Stimulated activated CD8-positive, alpha-beta memory T cell treated with anti-CD3 and anti-CD28 coated beads, Interleukin-15, amount 100 ng/mL, for 48 hours (primary cell): Measurements from ENCODE around the gene PFN4.

ENCODE experiments used
- DNase-seq, 2 donors: peaks; one replicate each; pipeline ENCODE4 v3.0.0-alpha.2; 2020; ENCODE audit warnings: low read depth in 2 of 2

Gene PFN4

DNA sequence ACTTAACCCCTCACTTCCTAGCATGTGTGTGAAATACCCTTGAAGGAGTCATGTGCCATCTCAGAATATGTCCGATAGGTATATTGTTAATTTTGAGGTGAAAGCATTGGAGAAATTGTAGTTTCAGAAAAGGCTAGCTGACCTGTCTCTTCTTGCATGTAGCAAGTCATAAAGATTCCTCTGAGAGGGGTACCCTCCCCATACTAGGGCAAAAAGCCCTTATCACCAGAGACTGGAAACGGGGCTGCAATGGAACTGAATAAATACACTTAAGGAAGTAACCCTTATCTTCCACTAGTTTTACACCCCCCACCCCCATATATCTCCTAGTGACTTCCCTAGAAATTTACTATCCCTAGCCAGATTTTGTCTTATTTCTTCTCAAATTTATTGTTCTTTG is 45.3 kb downstream of the PFN4 start:
- no peak for DNase-seq

DNA sequence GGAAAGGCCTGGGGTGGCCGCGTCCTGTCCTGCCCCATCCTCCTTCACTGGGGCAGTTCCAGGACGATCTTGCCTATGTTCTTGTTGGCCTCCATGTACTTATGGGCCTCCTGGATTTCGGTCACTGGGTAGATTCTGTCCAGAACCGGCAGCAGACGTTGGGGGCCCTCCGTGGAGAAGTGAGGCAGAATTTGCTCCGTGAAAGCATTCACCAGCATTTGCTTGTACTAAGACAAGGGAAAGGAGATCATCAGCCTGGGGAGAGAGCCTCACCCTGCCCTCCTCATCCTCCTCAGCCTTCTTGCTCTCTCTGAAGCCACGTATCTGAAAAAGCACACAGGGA is 45.6 kb downstream of the PFN4 start:
- no peak for DNase-seq

DNA sequence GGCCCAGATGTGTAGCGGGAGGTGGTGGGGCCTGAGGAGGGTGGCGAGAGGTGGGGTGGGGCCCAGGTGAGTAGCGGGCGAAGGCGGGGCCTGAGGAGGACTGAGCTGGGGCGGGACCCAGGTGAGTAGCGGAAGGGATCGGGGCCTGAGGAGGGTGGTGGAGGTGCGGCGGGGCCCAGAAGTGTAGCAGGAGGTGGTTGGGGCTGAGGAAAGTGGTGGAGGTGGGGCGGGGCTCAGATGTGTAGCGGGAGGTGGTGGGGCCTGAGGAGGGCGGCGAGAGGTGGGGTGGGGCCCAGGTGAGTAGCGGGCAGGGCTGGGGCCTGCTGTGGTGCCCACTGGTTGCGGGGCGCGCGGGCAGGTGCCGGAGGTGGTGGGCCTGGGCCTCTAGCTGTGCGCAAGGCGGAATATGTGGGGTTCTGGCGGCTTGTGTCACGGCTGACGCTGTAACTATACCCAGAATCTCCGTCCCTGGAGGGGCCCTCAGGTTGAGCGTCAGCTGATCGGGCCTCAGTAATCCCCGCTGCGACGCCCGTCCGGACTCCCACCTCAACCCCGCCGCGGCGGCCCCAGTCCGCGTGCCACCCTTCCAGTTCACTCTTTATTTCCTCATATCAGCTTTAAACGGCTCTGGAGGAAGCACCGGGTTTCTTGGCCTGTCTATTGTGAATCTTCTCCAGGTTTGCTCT is 46.1 kb downstream of the PFN4 start:
- peak in 1 of 2 donors; percentile 8 for DNase-seq

DNA sequence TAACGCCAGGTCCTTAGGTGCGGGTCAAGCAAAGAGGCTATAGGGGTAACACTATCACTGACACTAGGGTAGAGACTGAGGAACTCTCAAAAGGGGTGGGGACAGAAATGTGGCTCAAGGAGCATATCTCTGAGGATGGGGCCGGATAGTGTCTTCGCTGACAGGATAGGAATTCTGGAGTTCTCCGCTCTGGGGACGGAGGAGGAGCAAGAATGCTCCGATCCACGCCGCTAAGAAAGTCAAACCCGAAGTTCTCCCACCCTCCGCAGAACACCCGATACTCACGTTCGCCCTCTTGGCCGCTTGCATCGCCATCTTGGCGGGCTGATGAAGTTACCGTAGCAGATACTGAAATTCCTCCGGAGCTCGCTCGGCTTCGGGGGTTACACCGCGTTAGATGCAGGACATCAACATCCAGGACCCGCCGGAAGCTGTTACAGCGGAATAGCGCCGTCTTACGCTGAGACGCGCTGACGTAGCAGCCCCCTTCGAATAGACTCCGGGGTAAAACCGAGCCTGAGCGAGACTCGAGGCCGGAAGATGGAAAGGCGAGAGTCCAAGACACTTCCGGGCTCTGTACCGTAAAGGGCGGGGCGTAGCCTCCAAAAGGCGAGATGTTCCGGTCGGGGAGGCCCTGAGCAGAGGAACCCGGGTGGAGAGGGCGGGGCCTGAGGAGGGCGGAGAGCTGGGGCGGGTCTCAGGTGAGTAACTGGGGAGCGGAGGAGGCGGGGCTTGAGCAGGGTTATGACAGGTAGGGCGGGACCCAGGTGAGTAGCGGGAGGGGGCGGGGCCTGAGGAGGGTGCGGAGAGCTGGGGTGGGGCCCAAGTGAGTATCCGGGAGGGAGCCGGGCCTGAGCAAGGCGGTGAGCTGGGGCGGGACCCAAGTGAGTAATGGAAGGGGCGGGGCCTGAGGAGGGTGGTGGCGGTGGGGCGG is 47.0 kb downstream of the PFN4 start, which contains the start of gene SF3B6:
Gene SF3B6, minus strand, starts transcription at position 412 of the 934 bp plus-strand sequence. Its CDS starts 97 bp downstream, at position 315.
- peak; percentile 98 to 99 for DNase-seq

DNA sequence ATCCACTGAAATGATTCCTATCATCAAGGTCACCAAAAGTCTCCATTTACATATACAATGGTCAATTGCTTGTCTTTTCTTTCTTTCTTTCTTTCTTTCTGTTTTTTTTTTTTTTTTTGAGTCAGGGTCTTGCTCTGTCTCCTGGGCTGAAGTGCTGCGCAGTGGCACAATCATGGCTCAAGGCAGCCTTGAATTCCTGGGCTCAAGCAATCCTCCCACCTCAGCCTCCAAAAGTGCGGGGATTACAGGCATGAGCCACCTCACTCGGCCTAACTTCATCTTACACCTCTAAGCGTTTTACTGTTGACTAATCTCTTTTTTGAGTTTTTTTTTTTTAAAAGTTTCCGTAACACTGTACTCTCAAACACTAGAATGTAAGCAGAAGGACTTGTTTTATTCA is 47.9 kb downstream of the PFN4 start:
- no peak for DNase-seq

DNA sequence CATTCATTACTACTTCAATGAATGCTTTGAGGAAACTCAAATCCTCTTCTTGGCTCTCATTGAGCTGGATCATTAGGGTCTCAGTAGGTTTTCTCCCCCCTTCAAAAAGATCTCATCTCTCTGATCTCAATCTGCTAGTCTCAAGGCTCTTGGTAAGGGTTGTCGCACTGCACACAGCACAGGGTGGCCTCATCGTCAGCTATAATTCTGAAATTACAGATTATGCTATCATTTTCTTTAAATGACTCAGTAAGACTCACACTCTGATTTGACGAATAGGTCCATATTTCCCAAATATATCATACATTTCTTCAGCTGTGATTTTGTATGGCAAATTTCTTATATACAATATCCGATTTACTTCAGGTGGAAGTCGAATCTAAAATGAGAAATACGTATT is 49.3 kb downstream of the PFN4 start:
- DNase-seq: no peak

DNA sequence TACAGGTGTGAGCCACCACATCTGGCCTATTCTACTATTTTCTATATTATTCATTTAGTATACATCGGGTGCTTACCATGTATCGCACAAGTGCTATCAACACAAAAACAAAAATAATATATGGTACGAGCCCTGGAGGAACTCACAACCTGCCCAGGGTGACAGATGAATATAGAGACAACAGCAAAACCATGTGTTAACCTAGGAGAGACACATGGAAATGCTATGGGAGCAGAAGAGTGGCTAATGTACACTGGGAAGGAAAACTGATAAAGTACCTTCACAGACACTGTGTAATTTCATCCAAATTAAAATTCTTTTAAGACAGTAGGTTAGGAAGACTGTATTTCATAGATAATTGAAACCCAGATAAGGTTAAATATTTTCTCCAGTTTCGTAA is 50.9 kb downstream of the PFN4 start:
- DNase-seq: no peak

DNA sequence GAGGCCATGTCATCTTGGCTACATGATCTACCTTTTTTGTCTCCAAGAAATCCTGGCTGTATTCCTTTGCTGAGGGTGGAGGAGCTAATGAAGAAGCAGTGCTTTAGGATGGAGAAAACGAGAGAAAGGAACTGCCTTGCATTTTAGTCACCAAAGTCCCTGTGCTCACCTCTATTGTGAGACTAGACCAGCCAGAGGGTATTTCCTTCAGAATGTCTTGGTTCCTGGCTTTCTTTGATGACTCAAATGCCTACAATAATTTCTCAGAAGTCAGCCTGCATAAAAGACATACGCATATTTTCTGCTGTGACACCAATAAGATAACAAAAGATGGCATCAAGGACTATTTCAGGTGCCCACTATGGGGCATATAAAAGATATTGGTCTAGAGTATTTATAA is 57.8 kb downstream of the PFN4 start:
- no peak for DNase-seq
